Activated T-helper 1 cell treated with anti-CD3 and anti-CD28 coated beads, Interleukin-2, amount 50 U/mL, for 16 hours (primary cell): ENCODE results near the gene UNC13B.
"Not testable (repeated sequence)": the region's sequence is repeated elsewhere in the genome, so short reads cannot be mapped to it uniquely, and the experiment has no call there.

Experiments used
- DNase-seq, 2 donors: peaks; one replicate each; pipeline ENCODE4 v3.0.0-alpha.2; 2020; ENCODE audit warnings: low read depth in 1 of 2, low spot score in 1 of 2

UNC13B gene

DNA sequence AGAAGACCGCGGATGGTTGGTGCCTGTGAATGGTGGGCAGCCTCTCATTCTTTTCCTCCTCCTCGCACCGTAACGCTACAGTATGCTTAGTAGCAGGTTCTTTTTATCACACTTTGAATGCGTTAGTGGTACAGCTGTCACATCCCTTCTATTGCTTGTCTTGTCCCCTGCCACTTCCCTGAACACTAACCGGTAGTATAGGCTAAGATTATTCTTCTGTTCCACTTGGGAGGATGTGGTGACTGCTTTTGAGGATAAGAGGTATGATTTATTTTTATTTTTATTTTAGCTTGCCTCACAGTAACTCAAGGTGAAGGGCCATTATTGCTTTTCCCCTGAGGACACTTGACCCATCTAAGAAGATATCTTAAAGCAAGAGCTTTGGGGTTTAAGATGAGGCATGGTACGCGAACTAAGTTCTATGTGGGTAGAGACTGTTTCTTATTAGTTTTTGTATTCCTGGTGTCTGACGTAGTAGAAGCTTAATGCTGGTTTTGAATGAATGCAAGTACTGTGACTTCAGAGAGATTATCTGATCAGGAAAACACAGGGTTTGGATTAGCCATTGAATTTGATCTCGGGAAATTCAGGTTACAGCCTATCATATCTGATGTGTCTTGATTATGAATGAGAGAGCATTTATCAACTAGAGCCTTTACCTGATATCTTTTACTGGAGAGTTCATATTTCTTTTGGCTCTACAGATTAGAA, 951 bp downstream of the UNC13B start:
- no peak for DNase-seq

GRCh38 chr9:35163413-35163812, 1.6 kb downstream of the UNC13B start:
- no peak for DNase-seq

- DNase-seq = no peak
Measured at GRCh38 chr9:35164711-35165110, 2.9 kb downstream of the UNC13B start.

DNA sequence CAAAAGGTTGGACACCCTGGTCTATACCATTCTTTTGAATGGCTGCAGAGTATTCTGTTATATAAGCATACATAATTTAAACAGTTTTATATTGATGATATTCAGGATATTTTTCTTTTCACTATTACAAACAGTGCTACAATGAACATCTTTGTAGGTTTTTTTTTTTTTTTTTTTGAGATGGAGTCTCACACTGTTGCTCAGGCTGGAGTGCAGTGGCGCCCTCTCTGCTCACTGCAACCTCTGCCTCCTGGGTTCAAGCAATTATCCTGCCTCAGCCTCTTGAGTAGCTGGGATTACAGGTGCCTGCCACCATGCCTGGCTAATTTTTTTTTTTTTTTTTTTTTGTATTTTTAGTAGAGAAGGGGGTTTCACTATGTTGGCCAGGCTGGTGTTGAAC, 5.6 kb downstream of the UNC13B start:
- DNase-seq = not testable (repeated sequence)

- DNase-seq = no peak
Measured at GRCh38 chr9:35168963-35169362, 7.2 kb downstream of the UNC13B start.

DNA sequence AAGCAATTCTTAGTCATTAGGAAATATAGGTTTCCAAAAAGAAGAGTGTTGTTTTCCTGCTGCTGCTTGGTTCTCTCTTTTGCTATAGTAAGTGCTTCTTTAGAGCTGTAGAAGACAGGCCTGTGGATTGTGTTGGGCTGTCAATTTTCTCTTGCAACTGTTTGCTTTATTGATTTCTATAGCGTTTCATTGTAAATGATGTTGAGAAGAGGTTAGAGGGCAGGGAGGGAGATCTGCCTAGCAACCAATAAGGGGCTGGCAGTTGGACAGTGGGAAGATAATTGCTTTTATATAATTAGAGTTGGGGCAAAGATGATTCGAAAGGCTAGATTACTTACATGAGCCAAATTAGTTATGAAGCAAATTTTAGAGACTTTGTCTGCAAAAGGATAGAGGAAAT, 11.1 kb downstream of the UNC13B start:
- no peak for DNase-seq

GRCh38 chr9:35177520-35177919, 15.7 kb downstream of the UNC13B start:
- no peak for DNase-seq

DNA sequence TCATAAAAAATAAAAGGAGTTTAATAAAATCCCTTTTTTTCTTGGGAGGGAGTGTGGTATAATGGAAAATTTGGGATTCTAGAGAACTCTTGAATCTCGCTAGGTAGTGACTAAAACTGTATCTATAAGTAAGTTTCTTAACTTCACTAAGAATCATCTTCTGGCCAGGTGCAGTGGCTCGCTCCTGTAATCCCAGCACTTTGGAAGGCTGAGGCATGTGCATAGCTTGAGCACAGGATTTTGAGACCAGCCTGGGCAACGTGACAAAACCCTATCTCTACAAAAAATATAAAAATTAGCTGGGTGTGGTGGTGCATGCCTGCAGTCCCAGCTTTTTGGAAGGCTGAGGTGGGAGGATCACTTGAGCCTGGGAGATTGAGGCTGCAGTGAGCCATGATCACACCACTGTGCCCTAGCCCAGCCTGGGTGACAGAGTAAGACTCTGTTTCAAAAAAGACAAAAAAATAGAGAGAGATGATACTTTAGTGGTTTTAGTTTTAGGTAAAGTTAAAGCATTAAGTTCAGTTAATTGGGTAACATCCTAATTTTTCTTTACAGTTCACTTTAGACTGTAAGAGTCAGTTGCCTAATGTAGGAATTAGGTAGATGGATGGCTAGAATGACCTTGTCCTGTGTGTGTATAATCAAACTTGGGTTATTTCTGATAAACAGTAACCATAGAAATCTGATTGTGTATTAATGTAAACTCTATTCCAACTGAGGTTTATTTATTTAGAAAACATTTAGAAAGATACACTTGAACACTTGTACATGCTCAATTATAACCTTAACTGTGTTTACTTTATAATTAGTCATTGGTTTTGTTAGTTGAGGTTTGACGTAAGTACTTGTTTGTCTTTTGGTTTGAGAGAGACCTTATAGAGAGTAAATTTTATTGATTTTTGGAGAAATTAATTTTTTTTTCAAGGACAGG, 17.8 kb downstream of the UNC13B start:
- no peak for DNase-seq

DNA sequence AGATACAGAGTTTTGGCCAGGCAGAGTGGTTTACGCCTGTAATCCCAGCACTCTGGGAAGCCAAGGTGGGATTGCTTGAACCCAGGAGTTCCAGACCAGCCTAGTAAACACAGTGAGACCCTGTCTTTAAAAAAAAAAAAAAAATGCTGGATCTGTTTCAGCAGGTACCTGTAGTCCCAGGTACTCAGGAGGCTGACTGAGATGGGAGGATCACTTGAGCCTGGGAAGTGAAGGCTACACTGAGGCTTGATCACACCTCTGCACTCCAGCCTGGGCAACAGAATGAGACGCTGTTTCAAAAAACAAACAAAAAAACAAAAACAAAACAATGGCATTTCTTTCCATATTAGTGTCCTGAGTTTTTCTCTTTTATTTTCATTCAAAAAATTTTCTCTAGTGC, 19.0 kb downstream of the UNC13B start:
- DNase-seq = no peak

- DNase-seq = not testable (repeated sequence)
Measured at GRCh38 chr9:35182401-35182800, 20.6 kb downstream of the UNC13B start.

DNA sequence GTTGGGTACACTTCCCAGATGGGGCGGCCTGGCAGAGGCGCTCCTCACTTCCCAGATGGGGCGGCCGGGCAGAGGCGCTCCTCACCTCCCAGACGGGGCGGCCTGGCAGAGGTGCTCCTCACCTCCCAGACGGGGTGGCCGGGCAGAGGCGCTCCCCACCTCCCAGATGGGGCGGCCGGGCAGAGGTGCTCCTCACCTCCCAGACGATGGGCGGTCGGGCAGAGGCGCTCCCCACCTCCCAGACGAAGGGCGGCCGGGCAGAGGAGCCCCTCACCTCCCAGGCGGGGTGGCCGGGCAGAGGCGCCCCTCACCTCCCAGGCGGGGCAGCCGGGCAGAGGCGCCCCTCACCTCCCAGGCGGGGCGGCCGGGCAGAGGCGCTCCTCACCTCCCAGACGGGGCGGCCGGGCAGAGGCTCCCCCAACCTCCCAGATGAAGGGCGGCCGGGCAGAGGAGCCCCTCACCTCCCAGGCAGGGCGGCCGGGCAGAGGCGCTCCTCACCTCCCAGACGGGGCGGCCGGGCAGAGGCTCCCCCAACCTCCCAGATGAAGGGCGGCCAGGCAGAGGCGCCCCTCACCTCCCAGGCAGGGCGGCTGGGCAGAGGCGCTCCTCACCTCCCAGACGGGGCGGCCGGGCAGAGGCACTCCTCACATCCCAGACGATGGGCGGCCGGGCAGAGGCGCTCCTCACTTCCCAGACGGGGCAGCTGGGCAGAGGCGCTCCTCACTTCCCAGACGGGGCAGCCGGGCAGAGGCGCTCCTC, 21.4 kb downstream of the UNC13B start:
- not testable (repeated sequence) for DNase-seq

DNA sequence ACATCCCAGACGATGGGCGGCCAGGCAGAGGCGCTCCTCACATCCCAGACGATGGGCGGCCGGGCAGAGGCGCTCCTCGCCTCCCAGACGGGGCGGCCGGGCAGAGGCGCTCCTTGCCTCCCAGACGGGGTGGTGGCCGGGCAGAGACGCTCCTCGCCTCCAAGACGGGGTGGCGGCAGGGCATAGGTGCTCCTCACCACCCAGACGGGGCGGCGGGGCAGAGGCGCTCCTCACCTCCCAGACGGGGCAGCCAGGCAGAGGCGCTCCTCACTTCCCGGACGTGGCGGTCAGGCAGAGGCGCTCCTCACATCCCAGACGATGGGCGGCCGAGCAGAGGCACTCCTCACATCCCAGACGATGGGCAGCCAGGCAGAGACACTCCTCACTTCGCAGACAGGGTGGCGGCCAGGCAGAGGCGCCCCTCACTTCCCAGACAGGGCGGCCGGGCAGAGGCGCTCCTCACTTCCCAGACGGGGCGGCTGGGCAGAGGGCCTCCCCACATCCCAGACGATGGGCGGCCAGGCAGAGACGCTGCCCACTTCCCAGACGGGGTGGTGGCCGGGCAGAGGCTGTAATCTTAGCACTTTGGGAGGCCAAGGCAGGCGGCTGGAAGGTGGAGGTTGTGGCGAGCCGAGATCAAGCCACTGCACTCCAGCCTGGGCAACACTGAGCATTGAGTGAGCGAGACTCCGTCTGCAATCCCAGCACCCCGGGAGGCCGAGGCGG, 22.1 kb downstream of the UNC13B start:
- not testable (repeated sequence) for DNase-seq

DNA sequence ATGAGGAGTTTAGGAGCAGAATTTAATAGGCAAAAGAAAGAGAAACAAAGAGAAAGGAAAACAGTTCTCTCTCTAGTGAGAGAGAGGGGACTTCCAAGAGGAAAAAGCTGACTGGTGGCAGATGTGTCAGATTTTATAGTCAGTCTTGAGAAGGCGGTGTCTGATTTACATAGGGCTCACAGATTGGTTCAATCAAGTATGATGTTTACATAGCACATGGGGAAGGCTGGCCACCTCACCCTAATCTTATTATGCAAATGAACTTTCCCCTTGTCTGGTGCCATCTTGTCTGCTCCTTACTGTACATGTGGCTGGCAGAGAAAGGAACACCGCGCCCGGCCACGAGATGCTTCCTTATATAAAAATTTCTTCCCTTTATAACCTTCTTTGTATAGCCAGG, 24.7 kb downstream of the UNC13B start:
- no peak for DNase-seq

DNA sequence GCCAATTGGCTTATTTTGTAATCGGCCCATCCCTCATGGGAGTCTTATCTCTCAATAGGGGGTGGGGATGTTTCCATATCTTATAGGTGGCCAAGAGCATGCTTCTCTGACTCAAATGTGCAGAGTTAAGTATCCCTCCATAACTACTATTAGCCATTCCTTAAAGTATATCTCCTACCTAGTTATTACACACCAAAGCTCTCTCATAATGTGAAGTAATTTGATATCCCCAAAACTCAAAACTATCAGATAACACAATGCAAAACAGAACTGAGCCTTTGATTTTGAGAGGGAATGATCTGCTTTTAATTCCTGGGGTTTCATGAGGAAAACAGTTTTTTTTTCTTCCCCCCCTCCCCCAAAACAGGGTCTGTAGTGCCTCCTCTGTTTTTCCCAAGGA, 28.4 kb downstream of the UNC13B start:
- DNase-seq = no peak

DNA sequence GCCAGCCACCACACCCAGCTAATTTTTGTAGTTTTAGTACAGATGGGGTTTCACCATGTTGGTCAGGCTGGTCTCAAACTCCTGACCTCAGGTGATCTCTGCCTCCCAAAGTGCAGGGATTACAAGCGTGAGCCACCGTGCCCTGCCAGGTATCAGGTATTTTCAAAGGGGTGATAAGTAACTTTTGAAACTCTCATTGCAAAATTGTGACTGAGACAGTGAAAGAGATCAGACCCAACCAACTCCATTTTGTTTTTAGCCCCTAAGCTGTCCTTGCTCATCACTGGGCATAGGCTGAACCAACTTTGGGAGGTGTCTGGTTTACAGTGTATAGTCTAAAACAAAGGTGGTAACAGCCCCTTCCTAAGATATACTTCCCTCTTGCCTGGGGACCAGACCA, 29.3 kb downstream of the UNC13B start:
- no peak for DNase-seq

DNA sequence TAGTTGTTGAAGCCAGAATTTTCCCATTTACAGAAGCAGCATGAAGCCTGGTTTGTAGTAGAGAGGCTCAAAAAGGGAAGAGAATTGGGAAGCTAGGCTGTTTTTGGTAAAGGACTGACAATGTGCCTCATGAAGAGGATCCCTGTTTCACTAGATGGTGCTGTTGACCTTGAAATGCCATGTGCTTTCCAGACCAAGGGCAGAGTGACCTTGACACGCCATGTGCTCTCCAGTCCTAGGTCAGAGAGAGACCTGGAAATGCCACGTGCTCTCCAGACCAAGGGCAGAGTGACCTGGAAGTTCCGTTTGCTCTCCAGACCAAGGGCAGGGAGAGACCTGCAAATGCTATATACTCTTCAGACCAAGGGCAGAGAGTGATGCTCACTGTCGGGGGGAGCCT, 32.0 kb downstream of the UNC13B start:
- no peak for DNase-seq

DNA sequence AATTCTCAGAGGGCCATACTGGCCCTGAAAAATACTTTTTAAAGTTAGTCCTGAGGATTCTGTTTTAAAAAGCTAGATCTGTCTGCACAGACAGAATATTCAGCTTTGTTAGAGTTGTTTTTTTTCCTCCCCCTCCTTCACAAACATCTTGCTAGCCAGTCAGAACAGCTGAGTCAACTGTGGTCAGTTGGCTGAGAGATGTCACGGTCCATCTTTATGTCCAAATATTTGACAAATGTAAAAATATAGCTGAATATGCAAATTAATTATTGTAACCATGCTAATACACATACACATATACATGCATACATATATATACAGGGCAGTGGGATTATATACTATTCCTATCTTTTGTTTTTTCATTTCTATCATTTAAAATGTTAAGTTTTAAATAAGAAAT, 33.9 kb downstream of the UNC13B start:
- DNase-seq = no peak

DNA sequence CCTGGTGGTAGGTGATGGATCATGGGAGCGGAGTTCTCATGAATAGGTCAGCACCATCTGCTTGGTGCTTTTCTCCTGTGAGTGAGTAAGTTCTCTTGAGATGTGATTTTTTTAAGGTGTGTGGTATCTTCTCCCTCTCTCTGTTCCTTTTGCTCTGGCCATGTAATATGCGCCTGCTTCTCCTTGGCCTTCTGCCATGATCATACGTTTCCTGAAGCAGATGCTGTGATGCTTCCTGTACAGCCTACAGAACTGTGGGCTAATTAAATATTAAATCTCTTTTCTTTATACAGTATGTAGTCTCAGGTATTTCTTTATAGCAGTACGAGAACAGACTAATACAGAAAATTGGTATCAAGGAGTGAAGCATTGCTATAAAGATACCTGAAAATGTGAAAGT, 36.4 kb downstream of the UNC13B start:
- DNase-seq = no peak

GRCh38 chr9:35203528-35203927, 41.7 kb downstream of the UNC13B start:
- no peak for DNase-seq

DNA sequence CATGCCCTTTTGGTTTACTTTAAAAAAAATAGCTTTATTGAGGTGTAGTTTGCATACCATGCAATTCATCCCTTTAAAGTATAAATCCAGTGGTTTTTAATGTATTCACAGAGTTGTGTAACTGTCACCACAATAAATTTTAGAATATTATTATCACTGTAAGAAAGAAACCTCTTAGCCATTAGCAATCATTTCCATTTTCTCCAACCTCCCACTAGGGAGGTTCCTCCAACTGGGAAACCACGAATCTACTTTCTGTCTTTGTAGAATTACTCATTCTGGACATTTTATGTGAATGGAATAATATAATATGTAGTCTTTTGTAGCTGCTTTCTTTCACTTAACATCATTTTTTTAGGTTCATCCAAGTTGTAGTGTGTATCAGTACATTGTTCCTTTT, 43.5 kb downstream of the UNC13B start:
- no peak for DNase-seq

DNA sequence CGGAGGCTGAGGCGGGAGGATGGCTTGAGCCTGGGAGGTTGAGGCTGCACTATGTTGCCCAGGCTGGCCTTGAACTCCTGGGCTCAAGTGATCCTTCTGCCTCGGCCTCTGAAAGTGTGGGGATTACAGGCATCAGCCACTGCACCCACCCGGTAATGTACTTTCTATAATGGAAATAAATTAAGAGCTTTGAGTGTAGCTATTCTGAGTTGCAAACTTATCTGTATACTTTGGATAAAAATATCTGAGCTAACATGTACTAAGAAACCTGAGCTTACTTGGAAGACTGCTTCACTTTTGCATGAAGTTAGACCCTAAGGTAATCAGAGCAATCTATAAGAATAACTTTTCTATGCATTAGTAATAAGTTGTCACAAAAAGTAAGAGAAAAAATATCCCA, 50.0 kb downstream of the UNC13B start:
- no peak for DNase-seq
